ENCODE data around the gene FBXL15.

FBXL15 gene

DNA sequence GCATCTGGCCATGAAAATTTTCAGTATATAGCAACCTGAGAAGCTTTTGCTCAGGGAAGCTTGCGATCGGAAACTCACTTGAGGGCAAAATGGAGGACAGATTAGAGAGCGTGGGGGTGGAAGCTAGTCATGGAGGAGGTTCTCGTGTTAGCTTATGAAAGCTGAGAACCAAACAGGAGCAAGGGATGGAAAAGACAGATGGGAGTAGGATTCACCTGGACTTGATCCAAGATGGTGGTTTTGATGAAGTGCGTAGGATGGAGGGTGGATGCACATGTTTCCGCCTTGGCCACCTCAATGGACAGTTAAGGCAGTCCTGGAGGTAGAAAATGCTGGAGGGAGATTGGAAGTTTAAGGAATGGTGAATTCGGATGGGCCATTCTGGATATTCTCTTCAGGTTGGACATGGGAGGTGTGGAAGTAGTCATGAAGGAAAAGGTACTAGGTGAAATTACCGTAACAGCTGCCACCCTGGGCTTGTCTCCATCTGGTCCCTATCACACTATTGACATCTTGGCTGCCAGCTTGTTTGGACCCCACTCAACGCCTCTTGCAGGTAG lies 37.0 kb downstream of the FBXL15 start:
- DNase-seq (ENCODE audit: low read depth): no peak

DNA sequence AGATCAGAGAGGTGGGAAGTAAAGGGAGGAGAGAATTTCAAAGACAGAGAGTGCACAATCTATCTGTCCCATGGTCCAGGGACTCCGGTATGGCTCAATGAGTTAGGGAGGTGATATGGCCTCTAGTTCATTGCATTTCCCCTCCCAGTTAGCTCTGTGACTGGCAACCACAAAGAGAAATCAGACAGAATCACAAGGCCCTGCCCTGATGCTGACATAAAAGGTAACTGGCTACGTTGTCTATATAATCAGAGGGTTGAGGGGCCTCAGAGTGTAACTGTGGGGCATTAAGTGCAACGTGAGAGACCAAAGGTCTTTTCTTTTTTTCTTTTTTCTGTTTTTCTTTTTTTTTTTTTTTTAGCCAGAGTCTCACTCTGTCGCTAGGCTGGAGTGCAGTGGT lies 38.0 kb downstream of the FBXL15 start:
- no peak for DNase-seq (ENCODE audit: low read depth)

DNA sequence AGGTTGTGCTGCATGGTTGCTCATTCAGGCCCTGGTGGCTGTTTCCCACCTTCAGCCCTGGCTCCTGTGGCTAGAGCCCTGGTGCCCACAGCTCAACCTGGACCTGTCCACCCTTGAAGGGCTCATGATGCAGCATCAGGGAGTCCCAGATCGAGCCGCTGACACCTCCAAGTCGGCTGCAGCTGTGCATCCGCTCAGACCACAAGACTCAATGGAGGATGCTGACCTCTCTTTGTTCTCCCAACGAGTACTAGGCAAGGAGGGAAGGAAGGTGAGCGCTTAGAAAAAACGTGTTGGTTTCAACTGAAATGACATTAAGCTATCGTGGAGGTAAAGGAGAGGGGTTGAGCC lies 40.2 kb downstream of the FBXL15 start:
- DNase-seq (ENCODE audit: low read depth): no peak

DNA sequence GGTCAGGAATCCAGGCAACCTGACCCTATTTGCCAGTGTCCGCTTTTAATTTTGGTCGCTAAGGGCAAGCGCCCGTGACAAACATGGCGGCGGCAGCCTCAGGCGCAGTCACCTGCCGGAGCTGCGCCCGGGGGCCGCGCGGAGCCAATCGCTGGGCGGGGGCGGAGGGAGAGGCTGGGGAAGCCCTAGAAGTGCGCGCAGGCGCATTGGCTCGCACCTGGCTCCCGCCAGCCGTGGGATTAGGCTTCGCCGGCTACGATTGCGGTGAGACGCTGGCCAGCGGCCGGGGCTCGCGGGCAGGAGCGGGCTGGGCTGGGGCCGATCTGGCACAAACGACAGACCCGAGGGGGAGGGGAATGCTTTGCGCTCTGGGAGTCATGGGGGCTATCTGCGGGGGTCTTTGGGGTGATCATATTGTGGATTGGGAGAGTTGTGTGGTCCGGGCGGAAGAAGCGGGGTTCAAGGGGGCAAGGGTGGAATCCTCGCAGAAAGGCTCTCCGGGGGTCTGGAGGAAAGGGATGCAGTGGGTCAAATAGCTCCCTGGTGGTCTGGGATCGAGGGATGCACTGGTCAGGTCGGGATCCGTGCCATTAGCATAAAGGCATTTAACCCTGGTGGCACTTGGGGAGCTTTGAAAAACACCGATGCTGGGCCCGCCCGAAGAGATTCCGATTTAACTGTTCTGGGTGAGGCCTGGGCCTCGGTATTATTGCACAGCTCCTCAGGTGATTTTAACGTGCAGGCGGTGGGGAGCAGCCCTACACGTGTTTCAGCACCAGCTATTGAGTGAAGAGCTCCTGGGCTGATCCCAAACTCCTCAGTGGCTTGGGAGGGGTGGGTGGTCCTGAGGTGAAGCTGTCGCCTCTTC lies 40.8 kb downstream of the FBXL15 start:
- peak; percentile 88 for DNase-seq (ENCODE audit: low read depth)

DNA sequence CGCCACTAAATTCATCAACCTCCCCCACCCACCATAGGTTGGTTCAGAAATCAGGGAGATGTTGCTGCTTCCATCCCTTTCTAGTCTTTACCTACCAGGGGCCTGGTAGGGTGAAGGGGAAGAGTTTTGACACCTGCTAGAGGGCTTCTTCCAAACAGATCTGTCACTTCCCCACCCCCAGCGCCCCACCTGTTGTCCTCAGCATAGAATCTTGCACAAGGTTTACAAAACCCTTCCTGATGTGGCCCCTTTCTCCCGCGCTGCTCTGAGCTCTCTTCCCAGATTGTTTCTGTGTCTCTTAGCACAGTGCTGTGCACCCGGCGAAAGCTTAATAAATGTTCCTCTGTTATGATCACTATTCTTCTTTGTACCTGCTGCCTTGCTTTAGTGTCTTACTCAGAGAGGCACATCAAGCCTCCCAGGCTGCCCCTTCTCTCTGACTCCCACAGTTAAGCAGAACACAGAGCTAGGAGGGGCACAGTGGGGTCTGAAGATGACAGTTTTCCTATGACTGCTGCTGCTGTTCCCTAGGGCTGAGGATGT lies 41.9 kb downstream of the FBXL15 start:
- no peak for DNase-seq (ENCODE audit: low read depth)

DNA sequence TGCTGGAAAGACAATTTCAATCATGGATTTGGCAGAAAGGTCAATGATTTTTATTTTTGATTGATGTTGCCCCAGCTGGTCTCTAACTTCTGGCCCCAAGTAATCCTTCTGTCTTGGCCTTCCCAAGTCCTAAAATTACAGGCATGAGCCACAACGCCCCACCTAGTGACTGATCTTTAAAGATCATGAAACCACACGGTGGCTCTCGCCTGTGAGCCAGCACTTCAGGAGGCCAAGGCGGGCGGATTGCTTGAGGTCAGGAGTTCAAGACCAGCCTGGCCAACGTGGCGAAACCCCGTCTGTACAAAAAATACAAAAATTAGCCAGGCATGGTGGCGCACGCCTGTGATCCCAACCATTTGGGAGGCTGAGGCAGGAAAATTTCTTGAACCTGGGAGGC lies 43.3 kb downstream of the FBXL15 start:
- no peak for DNase-seq (ENCODE audit: low read depth)

DNA sequence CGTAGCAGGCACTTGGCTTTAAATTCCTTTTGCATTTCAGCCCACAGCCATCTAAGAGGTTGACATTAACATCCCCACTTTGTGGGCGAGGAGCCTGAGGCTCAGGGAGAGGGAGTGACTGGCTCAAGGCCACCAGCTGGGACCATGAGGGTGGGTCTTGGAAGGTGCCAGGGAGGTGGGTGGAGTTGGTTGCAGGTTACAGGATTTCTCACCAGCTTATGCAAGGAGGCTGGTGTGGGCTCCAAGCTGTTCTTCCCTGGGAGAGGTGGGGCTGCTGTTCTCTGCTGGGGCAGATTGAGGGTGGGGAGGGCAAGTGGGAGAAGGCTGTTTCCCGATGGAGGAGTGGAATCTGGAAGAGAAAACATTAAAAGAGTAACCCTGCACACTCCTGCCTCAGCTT lies 44.8 kb downstream of the FBXL15 start:
- no peak for DNase-seq (ENCODE audit: low read depth)

DNA sequence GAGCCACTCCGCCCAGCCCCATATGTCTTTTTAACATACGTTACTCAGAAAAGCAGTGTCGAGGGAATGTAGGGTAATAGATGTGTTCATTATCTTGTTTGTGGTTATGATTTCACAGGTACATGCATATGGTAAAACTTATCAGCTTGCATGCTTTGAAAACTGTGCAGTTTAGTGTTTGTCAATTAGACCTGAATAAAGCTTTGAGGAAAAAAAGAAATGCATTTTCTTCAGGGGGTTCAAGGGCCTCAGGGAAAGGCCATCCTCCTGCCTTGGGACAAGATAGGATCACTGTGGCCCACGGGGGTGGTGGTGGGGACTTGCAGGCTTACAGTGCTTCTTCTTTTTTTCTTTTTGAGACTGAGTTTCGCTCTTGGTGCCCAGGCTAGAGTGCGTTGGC lies 46.7 kb downstream of the FBXL15 start:
- no peak for DNase-seq (ENCODE audit: low read depth)

DNA sequence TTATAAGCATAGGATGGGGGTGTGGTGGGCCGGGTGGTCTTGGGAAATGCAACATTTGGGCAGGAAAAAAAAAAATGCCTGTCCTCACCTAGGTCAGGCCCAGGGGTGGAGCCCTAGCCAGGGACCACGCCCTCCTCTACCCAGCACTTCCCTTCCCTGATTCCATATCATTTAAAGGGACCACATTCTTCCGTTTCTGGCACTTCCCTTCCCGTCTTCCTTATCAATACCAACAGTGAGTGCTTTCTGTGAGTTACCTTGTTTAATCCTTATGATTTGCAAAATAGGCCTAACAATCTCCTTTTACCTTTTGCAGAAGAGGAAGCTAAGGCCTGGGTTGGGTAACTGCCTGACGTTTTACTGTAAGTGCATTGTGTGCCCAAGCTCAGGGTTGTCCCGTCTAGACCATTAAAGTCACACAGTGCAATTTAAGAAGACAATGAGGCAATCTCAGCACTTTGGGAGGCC lies 47.4 kb downstream of the FBXL15 start:
- DNase-seq (ENCODE audit: low read depth): no peak

DNA sequence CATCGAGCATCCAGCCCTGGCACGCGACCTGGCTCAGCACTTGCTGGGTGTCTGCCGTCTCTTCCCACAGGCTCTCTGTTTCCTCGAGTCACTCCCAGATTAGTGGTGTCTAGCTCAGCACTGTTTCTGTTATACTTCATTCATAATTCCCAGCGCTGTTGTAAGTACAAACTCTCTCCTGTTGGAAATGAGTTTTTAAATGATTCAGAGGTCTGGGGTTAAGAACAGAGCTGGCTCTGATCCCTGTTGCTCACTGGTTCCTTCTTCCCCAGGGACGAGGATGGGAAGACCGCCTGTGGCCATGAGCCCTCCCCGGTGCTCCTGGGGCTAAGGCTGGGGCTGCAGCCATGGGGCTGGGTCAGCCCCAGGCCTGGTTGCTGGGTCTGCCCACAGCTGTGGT lies 48.0 kb downstream of the FBXL15 start:
- no peak for DNase-seq (ENCODE audit: low read depth)

DNA sequence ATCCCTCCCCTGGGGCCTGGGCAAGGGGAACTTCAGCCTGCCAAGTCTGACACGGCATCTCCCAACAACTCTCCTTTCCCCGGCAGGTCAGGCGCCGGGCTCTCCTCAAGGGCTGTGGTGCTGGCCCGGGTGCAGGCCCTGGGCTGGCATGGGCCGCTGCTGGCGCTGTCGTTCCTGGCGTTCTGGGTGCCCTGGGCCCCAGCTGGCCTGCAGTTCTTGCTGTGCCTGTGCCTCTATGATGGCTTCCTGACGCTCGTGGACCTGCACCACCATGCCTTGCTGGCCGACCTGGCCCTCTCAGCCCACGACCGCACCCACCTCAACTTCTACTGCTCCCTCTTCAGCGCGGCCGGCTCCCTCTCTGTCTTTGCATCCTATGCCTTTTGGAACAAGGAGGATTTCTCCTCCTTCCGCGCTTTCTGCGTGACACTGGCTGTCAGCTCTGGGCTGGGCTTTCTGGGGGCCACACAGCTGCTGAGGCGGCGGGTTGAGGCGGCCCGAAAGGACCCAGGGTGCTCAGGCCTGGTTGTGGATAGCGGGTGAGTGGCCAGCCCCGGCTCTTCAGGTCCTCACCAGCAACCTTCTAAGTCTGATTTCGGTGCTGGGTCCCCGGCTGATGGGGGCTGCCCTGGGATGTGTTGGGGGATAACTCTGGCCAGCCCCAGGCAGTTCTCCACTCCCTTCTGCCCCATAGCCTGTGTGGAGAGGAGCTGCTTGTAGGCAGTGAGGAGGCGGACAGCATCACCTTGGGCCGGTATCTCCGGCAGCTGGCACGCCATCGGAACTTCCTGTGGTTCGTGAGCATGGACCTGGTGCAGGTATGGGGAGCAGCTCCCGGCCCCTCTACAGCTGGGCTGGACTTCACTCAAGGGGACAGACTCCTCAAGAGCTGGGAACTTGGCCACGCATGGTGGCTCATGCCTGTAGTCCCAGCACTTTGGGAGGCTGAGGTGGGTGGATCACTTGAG lies 50.2 kb downstream of the FBXL15 start:
- DNase-seq (ENCODE audit: low read depth): no peak
